Esophagus squamous epithelium (tissue), 4 donors: ENCODE data around the gene RERE.

Source experiments
- CTCF ChIP-seq, 6 experiments: fragments of 450-650 bp in 4 of 6; fragments of 200-600 bp in 2 of 6; sonication (generic) in 2 of 6; IDR thresholded peaks; one replicate each; pipeline ENCODE4 v1.5.1; 2016 to 2019; ENCODE audit warnings: antibody characterized with exemption in 6 of 6, mild to moderate bottlenecking in 4 of 6, moderate library complexity in 4 of 6
- POLR2A ChIP-seq, 4 donors: fragments of 450-650 bp; IDR thresholded peaks; one replicate each; pipeline ENCODE4 v1.6.1; 2017; ENCODE audit warnings: antibody characterized with exemption in 4 of 4, mild to moderate bottlenecking in 4 of 4, moderate library complexity in 3 of 4

GRCh38 chr1:8598060-8598724 is 219.2 kb downstream of the RERE start:
- no peak for TF ChIP-seq POLR2A (IDR thresholded peaks at IDR 0.05)
- TF ChIP-seq CTCF (IDR thresholded peaks at IDR 0.05) = peak in 4 of 6 experiments; percentile 14 to 23 (median 17)
